A673 (cell line): ENCODE data around the gene MVD. TPM values are rescaled to one million over a fixed set of nuclear protein-coding genes. Genes with fewer than 3 reads are reported as not detected.

Experiments
- BruUV-seq: library from RNA; stranded (reverse); fragments of 400-500 nt; replicated peaks from 2 replicates; lab custom pipeline; 2021; lab: Mats Ljungman, UMichigan
- CTCF ChIA-PET: fragments of 300-600 bp; sonication (Branson Sonifier 250); formaldehyde crosslinking; loops from one replicate; lab custom pipeline; 2022; ENCODE audit warnings: antibody characterized with exemption; lab: Charles Lee
- POLR2A ChIA-PET: fragments of 300-600 bp; sonication (Branson Sonifier 250); formaldehyde crosslinking; loops from one replicate; lab custom pipeline; 2022; ENCODE audit warnings: antibody characterized with exemption; ENCODE audit not compliant: low non-redundant PET; lab: Charles Lee
- DNase-seq: peaks from one replicate; pipeline ENCODE4 v3.0.0-alpha.2; 2015; ENCODE audit warnings: low spot score
- H3K27ac ChIP-seq: fragments of 200-600 bp; sonication (generic); 2 replicates; pipeline ENCODE4 v1.5.1; 2016; ENCODE audit warnings: mixed run types, low read depth, mild to moderate bottlenecking, mixed read lengths, antibody characterized with exemption, low read length; ENCODE audit not compliant: poor library complexity, severe bottlenecking
- H3K27me3 ChIP-seq: fragments of 200-600 bp; sonication (generic); replicated peaks from 2 replicates; pipeline ENCODE4 v1.6.1; 2017; ENCODE audit warnings: mixed run types, low read depth, mild to moderate bottlenecking, mixed read lengths, antibody characterized with exemption, low read length; ENCODE audit not compliant: insufficient read depth, poor library complexity
- H3K36me3 ChIP-seq: fragments of 200-600 bp; sonication (generic); 2 replicates; pipeline ENCODE4 v1.6.1; 2016; ENCODE audit warnings: mixed run types, mild to moderate bottlenecking, mixed read lengths, antibody characterized with exemption, low read length; ENCODE audit not compliant: insufficient read depth, poor library complexity, severe bottlenecking
- H3K4me1 ChIP-seq: fragments of 200-600 bp; sonication (generic); 2 replicates; pipeline ENCODE4 v1.6.1; 2017; ENCODE audit warnings: mixed run types, mild to moderate bottlenecking, mixed read lengths, antibody characterized with exemption, low read length; ENCODE audit not compliant: insufficient read depth, poor library complexity, severe bottlenecking
- H3K4me3 ChIP-seq: fragments of 200-600 bp; sonication (generic); 2 replicates; pipeline ENCODE4 v1.5.1; 2016; ENCODE audit warnings: low read depth, mixed run types, mild to moderate bottlenecking, mixed read lengths, low read length; ENCODE audit not compliant: poor library complexity, severe bottlenecking
- H3K9me3 ChIP-seq: fragments of 200-600 bp; sonication (generic); 2 replicates; pipeline ENCODE4 v1.6.1; 2016; ENCODE audit warnings: mixed run types, low read depth, mild to moderate bottlenecking, mixed read lengths, antibody characterized with exemption, low read length; ENCODE audit not compliant: poor library complexity, severe bottlenecking
- EZH2 ChIP-seq: fragments of 200-600 bp; sonication (generic); IDR thresholded peaks from 2 replicates; pipeline ENCODE4 v1.6.1; 2017; ENCODE audit warnings: borderline replicate concordance, low read depth, mild to moderate bottlenecking, mixed read lengths, antibody characterized with exemption, low read length; ENCODE audit not compliant: poor library complexity, severe bottlenecking
- intact Hi-C: fragments of 100-400 bp; cut with micrococcal nuclease; formaldehyde crosslinking; loops from one replicate; pipeline ENCODE4 v1.10.0; 2022; ENCODE audit not compliant: unreplicated experiment
- total RNA-seq: library from RNA; stranded (reverse); gene quantifications from 2 replicates; pipeline ENCODE4 v1.2.3, GENCODE V29; 2021
- TF ChIP-seq, protein P1 (sequence below): fragments of 300-800, 200-600 bp; sonication (generic); conservative IDR thresholded peaks from 2 replicates; pipeline ENCODE4 v1.5.1; 2017; ENCODE audit warnings: low read depth, mild to moderate bottlenecking, antibody characterized with exemption, low read length, moderate library complexity, mixed read lengths

Gene MVD
- total RNA-seq, 1 experiment from 2014 or later = 131 TPM

DNA sequence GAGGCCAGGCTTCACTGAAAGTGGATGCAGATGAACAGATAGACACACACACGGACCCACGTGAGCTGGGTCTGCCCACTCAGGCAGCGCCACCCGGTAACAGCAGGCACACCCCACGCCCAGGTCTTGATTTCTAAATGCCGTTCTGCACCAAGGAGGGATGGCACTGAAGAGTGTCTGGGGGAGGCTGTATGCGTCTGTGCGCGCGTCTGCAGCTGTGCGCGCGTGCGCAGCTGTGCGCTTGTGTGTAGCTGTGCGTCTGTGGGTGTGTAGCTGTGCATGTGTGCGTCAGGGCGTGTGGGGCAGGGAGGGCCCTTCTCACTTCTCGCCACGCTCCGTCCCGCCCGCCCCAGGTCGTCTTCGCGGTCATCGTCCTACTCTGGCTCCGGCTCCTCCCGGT is 40.0 kb downstream of the MVD start:
- no TSS peak for BruUV-seq
- no peaks in the 10 kb centered on the region for H3K27me3 ChIP-seq
- CTCF ChIA-PET = no interaction called here

DNA sequence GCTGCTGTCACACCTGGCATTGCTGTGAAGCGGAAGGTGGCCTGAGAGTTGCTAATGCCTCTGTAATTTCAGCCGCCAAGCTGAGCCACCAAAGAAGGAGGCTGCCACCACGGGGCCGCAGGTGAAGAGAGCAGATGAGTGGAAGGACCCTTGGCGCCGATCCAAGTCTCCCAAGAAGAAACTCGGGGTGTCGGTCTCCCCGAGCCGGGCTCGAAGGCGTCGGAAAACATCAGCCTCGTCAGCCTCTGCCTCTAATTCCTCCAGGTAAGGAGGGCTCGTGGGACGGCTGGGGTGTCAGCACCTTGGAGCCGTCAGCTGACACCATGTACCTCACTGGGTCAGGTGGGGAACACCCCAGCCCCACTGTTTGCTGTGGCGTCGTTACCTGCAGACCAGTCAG is 40.8 kb downstream of the MVD start:
- Histone ChIP-seq H3K4me3 (no peak overlapping the region), H3K4me1 (no peaks in the 10 kb centered on the region), H3K27me3 (no peaks in the 10 kb centered on the region), H3K9me3 (no peaks in the 10 kb centered on the region), H3K36me3 (peaks cover 45% of the 10 kb centered on the region), H3K27ac (no peak overlapping the region)
- intact Hi-C loops = no loop called here
- no peak for DNase-seq
- ChIA-PET POLR2A (no interaction called here), CTCF (no interaction called here)
- TF ChIP-seq, protein P1, sequence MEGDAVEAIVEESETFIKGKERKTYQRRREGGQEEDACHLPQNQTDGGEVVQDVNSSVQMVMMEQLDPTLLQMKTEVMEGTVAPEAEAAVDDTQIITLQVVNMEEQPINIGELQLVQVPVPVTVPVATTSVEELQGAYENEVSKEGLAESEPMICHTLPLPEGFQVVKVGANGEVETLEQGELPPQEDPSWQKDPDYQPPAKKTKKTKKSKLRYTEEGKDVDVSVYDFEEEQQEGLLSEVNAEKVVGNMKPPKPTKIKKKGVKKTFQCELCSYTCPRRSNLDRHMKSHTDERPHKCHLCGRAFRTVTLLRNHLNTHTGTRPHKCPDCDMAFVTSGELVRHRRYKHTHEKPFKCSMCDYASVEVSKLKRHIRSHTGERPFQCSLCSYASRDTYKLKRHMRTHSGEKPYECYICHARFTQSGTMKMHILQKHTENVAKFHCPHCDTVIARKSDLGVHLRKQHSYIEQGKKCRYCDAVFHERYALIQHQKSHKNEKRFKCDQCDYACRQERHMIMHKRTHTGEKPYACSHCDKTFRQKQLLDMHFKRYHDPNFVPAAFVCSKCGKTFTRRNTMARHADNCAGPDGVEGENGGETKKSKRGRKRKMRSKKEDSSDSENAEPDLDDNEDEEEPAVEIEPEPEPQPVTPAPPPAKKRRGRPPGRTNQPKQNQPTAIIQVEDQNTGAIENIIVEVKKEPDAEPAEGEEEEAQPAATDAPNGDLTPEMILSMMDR = no peak
- TF ChIP-seq EZH2 = no peak
- no TSS peak for BruUV-seq

More for the DNA sequence above, 40.0 kb downstream of the MVD start:
- TF ChIP-seq, protein P1 = no peak
- TF ChIP-seq EZH2 = no peak
- Histone ChIP-seq H3K27ac (no peak overlapping the region), H3K4me3 (no peak overlapping the region), H3K9me3 (no peaks in the 10 kb centered on the region), H3K4me1 (no peaks in the 10 kb centered on the region), H3K36me3 (peaks cover 49% of the 10 kb centered on the region)
- DNase-seq = no peak
- POLR2A ChIA-PET = no interaction called here
- intact Hi-C loops = no loop called here

DNA sequence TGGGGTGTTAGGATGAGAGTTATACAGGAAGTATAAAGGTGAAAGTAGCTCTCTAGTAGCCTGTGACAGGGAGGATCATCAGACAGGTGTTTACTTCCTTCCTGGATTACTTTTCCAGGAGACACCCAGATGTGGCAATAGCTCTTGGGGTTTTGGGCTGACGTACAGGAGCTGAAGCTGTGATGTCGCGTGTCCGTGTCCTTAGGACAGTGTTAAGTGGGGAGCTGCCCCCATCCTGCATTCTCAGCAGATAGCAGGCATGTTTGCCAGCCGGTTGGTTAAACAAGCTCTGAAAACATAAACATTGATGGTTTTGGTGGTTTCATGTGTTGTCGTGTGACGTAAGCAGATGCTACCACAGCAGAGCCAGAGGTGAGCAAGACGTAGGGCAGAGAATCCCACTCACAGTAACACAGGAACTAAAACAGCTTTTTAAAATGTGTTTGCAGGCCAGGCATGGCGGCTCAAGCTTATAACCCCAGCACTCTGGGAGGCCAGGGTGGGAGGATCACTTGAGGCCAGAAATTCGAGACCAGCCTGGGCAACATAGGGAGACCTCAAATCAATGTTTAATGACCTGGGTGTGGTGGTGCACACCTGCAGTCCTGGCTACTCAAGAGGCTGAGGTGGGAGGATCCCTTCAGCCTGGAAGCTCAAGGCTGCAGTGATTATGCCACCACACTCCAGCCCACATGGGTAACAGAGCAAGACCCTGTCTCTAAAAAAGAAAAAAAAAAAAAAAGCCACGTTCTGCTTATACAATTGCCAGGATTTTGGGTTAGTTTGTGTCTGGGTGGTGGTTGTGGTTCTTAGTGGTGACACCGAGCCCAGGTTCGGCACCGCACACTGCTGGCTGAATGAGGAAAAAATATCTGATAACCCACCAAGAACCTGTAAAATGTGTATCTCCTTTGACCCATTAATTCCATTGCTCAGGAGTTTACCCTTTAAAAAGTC is 42.8 kb downstream of the MVD start:
- Histone ChIP-seq H3K4me1 (no peaks in the 10 kb centered on the region), H3K4me3 (no peak overlapping the region), H3K27me3 (no peaks in the 10 kb centered on the region), H3K36me3 (peaks cover 38% of the 10 kb centered on the region), H3K27ac (no peak overlapping the region), H3K9me3 (no peaks in the 10 kb centered on the region)
- intact Hi-C loops = no loop called here
- TF ChIP-seq, protein P1 = no peak
- TF ChIP-seq EZH2 = no peak
- ChIA-PET CTCF (interaction anchor here (0.7 kb wide), 1 partner anchor 153 kb away, joined by 4 read pairs; no protein-coding TSS in a partner anchor), POLR2A (no interaction called here)
- no TSS peak for BruUV-seq
- no peak for DNase-seq
